Activated naive CD4-positive, alpha-beta T cell treated with anti-CD3 and anti-CD28 coated beads, Interleukin-2, amount 50 U/mL, for 24 hours (primary cell): ENCODE results near the gene P4HA3.

Experiments
- H3K27ac Mint-ChIP-seq: one replicate; pipeline ENCODE4 v1.8.0; 2021; ENCODE audit warnings: mild to moderate bottlenecking, mixed read lengths
- H3K27me3 Mint-ChIP-seq: one replicate; pipeline ENCODE4 v1.8.0; 2021; ENCODE audit warnings: mixed read lengths
- H3K36me3 Mint-ChIP-seq: one replicate; pipeline ENCODE4 v1.8.0; 2021; ENCODE audit warnings: mixed read lengths
- H3K4me1 Mint-ChIP-seq: one replicate; pipeline ENCODE4 v1.8.0; 2021; ENCODE audit warnings: mixed read lengths
- H3K4me3 Mint-ChIP-seq: one replicate; pipeline ENCODE4 v1.8.0; 2021; ENCODE audit warnings: mild to moderate bottlenecking, mixed read lengths
- H3K9me3 Mint-ChIP-seq: one replicate; pipeline ENCODE4 v1.8.0; 2021; ENCODE audit warnings: mixed read lengths

Gene P4HA3

DNA sequence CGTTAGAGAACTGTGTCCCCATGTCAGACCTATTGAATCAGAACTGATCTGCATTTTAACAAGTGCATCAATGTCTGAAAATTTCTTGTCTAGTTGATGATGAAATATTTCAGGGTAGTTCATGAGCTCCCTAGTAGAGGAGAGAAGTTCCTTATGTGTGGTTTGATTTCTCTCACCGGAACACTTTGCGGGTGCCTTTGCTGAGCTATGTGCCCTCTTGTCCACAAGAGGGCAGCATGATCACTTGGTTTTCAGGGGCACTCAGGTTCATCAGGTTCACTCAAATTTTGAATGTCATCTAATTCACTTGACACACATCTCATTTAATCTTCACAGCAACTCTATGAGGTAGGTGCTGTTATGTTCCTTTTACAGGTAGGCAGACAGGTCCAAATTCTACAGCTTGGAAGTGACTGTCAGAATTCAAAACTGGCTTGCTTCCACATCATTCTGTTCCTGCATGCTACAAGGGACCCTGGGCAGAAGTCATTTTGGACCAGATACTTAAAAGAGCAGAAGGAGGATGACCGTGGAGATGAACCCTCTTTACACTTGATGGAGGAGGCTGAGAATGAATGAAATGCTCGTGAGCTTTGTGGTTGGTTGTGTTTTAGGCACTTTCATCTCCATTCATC, 55.6 kb downstream of the P4HA3 start:
- H3K4me1 Mint-ChIP-seq, result peaks cover 11% of the 10 kb centered on the region
- no peaks in the 10 kb centered on the region for H3K9me3 Mint-ChIP-seq
- no peak overlapping the region for H3K4me3 Mint-ChIP-seq
- H3K27ac Mint-ChIP-seq, result no peak overlapping the region
- H3K27me3 Mint-ChIP-seq, result no peaks in the 10 kb centered on the region
- peaks cover 1% of the 10 kb centered on the region for H3K36me3 Mint-ChIP-seq

DNA sequence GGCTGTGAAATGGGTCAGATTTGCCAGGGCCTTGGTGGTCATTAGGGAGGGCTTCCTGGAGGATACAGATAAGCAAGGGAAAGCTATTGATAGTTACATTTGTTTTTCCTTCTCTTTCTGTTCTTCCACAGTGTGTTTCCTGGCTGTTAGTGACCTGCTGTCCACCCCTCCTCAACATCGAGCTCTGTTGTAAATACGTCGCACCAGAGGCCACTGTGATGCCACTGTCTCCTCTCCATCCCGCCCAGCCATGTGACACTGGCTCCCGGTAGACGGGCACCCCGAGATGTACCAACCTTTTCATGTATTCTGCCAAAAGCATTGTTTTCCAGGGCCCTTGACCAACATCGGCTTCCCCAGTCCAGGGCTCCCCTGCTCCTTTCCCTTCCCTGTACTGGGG, 58.1 kb downstream of the P4HA3 start:
- Mint-ChIP-seq H3K27ac (peak overlapping the region; percentile 43), H3K4me1 (peaks cover 11% of the 10 kb centered on the region), H3K9me3 (no peaks in the 10 kb centered on the region), H3K36me3 (peaks cover 1% of the 10 kb centered on the region), H3K4me3 (no peak overlapping the region), H3K27me3 (no peaks in the 10 kb centered on the region)

DNA sequence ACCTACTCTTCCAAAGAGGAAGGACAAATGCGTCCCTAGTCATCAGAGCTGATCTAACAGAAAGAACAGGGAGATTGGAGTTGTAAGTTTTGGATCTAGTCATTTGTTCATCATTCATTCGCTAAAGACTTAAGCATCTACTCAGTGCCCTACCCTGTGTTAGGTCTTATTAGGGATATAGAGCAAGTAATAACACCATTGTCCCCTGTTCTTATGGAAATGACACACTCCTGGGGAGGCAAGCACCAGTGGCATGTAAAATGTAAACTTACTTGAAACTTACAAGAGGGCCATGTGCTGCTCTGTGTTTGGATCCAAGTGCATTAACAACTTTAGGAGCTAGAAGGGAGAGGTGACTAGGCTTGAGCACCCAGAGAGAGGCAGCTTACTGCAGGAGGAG, 61.9 kb downstream of the P4HA3 start:
- Mint-ChIP-seq H3K27me3 (no peaks in the 10 kb centered on the region), H3K27ac (no peak overlapping the region), H3K4me3 (no peak overlapping the region), H3K4me1 (no peaks in the 10 kb centered on the region), H3K36me3 (peaks cover 17% of the 10 kb centered on the region), H3K9me3 (no peaks in the 10 kb centered on the region)

DNA sequence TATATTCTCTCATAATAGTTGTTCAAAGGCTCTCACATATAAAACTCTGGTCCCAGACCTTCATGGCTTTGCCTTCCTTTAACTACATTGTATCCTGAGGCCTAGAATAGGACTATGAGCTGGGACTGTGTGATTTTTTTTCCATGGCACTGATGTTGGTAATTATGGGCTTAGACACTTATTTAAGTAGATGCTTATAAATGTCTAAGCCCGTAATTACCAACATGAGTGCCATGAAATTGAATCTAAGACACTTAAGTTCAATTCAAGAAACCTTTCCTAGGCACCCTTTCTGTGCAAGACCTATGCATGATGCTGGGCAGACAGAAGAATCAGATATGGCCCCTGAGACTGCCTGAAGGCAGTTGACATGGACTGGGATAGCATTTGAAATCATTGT, 63.0 kb downstream of the P4HA3 start:
- Mint-ChIP-seq H3K27ac (no peak overlapping the region), H3K4me1 (no peaks in the 10 kb centered on the region), H3K27me3 (no peaks in the 10 kb centered on the region), H3K9me3 (no peaks in the 10 kb centered on the region), H3K36me3 (peaks cover 20% of the 10 kb centered on the region), H3K4me3 (no peak overlapping the region)

DNA sequence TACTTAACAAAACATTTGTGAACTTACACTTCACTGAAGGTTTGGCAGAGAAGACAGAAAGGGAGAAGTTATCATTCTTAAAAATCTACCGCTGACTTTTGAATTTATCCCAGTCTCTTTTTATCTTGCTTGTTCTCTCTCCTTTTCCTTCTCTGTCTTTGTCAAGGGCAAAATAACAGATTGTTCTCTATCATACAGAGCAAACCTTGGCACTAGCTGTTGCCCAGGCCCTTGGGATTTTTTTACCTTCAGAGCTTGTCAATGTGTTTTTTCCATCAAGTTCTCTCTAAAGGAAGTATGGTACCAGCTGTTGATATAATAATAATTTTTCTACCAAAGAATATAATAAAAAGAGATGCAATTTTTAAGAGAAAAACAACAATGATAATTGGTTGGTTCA, 73.2 kb downstream of the P4HA3 start:
- Mint-ChIP-seq H3K9me3 (no peaks in the 10 kb centered on the region), H3K27me3 (no peaks in the 10 kb centered on the region), H3K4me1 (peaks cover 19% of the 10 kb centered on the region), H3K27ac (no peak overlapping the region), H3K4me3 (no peak overlapping the region), H3K36me3 (peaks cover 35% of the 10 kb centered on the region)

GRCh38 chr11:74237541-74237940, 73.9 kb downstream of the P4HA3 start:
- H3K4me3 Mint-ChIP-seq, result no peak overlapping the region
- H3K9me3 Mint-ChIP-seq, result no peaks in the 10 kb centered on the region
- H3K36me3 Mint-ChIP-seq, result peaks cover 33% of the 10 kb centered on the region
- H3K27me3 Mint-ChIP-seq, result no peaks in the 10 kb centered on the region
- H3K4me1 Mint-ChIP-seq, result peaks cover 24% of the 10 kb centered on the region
- H3K27ac Mint-ChIP-seq, result no peak overlapping the region

GRCh38 chr11:74235121-74235520, 76.3 kb downstream of the P4HA3 start:
- no peak overlapping the region for H3K4me3 Mint-ChIP-seq
- no peak overlapping the region for H3K27ac Mint-ChIP-seq
- no peaks in the 10 kb centered on the region for H3K9me3 Mint-ChIP-seq
- H3K4me1 Mint-ChIP-seq, result peaks cover 38% of the 10 kb centered on the region
- H3K36me3 Mint-ChIP-seq, result peaks cover 29% of the 10 kb centered on the region
- H3K27me3 Mint-ChIP-seq, result no peaks in the 10 kb centered on the region

DNA sequence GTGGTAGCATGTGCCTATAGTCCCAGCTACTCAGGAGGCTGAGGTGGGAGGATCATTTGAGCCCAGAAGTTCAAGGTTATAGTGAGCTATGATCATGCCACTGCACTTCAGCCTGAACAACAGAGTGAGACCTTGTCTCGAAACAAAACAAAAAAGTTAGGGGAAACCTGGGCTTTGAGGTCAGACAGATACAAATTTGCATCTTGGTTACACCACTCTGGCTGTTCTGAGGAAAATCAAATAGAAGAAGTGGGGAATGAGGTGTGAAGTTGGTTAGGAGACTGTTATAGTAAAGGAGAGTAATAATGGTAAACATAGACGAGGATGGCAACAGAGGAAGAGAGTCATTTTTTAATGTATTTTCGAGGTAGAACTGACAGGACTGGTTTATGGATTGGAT, 77.8 kb downstream of the P4HA3 start:
- H3K4me1 Mint-ChIP-seq, result peaks cover 44% of the 10 kb centered on the region

GRCh38 chr11:74232311-74232950, 79.0 kb downstream of the P4HA3 start:
- Mint-ChIP-seq H3K36me3 (peaks cover 14% of the 10 kb centered on the region), H3K27me3 (no peaks in the 10 kb centered on the region), H3K9me3 (no peaks in the 10 kb centered on the region), H3K4me3 (peak overlapping the region; percentile 37), H3K27ac (peak overlapping the region; percentile 92), H3K4me1 (peaks cover 39% of the 10 kb centered on the region)

More for the DNA sequence above, 77.8 kb downstream of the P4HA3 start:
- H3K27ac Mint-ChIP-seq, result no peak overlapping the region
- H3K4me3 Mint-ChIP-seq, result no peak overlapping the region
- H3K9me3 Mint-ChIP-seq, result no peaks in the 10 kb centered on the region
- H3K27me3 Mint-ChIP-seq, result no peaks in the 10 kb centered on the region
- peaks cover 18% of the 10 kb centered on the region for H3K36me3 Mint-ChIP-seq

DNA sequence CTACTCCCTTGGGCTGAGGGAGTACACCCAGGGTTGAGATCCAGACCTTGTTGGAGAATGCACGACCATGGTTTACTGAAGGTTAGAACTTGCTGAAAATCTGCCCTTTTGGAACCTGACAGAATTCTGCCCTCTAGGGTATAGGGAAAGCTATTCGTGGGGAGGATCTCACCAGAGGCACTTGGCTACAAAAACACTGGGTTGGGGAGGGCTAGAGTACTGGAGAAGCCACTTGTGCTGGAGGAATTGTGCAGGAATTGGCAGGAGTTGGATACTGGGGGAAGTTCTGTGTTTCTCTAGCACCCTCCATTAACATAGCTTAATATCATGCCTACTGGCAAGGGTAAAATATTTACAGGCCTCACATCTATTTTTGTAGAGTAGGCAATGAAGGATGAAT, 84.5 kb downstream of the P4HA3 start:
- H3K9me3 Mint-ChIP-seq, result no peaks in the 10 kb centered on the region
- H3K27ac Mint-ChIP-seq, result no peak overlapping the region
- H3K4me1 Mint-ChIP-seq, result peaks cover 27% of the 10 kb centered on the region
- H3K4me3 Mint-ChIP-seq, result no peak overlapping the region
- H3K36me3 Mint-ChIP-seq, result peaks cover 20% of the 10 kb centered on the region
- H3K27me3 Mint-ChIP-seq, result no peaks in the 10 kb centered on the region

- peaks cover 19% of the 10 kb centered on the region for H3K36me3 Mint-ChIP-seq
- no peaks in the 10 kb centered on the region for H3K27me3 Mint-ChIP-seq
- H3K27ac Mint-ChIP-seq, result peak overlapping the region; percentile 31
- H3K9me3 Mint-ChIP-seq, result no peaks in the 10 kb centered on the region
- peaks cover 18% of the 10 kb centered on the region for H3K4me1 Mint-ChIP-seq
- H3K4me3 Mint-ChIP-seq, result no peak overlapping the region
Measured at GRCh38 chr11:74225565-74225964, 85.9 kb downstream of the P4HA3 start.

DNA sequence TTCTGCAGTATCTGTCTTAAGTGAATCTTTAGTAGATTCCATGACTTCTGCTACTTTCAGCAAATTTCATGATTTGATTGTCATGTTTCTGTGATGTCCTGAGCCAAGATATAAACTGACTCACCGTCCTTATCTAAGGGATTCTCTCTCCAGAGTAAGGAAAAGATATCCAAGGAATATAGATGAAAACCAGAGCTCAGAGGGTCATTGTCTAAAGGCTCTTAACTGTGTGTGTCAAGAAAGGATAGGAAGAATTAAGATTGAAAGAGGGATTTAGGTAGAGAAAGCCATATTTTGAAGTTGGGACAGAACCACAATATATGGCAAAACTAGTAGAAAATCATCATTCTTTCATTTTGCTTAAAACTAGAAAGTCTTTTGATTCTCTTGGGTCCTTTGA, 89.6 kb downstream of the P4HA3 start:
- Mint-ChIP-seq H3K27ac (no peak overlapping the region), H3K36me3 (peaks cover 18% of the 10 kb centered on the region), H3K9me3 (peaks cover 6% of the 10 kb centered on the region), H3K27me3 (no peaks in the 10 kb centered on the region), H3K4me1 (no peaks in the 10 kb centered on the region), H3K4me3 (no peak overlapping the region)

- H3K36me3 Mint-ChIP-seq, result peaks cover 26% of the 10 kb centered on the region
- no peak overlapping the region for H3K4me3 Mint-ChIP-seq
- peaks cover 16% of the 10 kb centered on the region for H3K9me3 Mint-ChIP-seq
- H3K27ac Mint-ChIP-seq, result no peak overlapping the region
- H3K27me3 Mint-ChIP-seq, result no peaks in the 10 kb centered on the region
- H3K4me1 Mint-ChIP-seq, result no peaks in the 10 kb centered on the region
Measured at GRCh38 chr11:74220376-74220775, 91.1 kb downstream of the P4HA3 start.
